A549 (cell line): Measurements from ENCODE around the gene NECTIN1. TPM values are rescaled to one million over a fixed set of nuclear protein-coding genes. Genes with fewer than 3 reads are reported as not detected.

Experiments used
- ATAC-seq, 2 experiments: fragments of 200-7000 bp in 1 of 2; fragments of >200 bp in 1 of 2; cut with Nextera tagmentation in 1 of 2; cut with Tn5 transposase in 1 of 2; 3 replicates each; pipeline versions ENCODE4 v1.8.0 to v1.9.1; 2018 to 2020; ENCODE audit warnings: mild to moderate bottlenecking in 1 of 2, moderate library complexity in 1 of 2
- CTCF ChIA-PET: fragments of 300-600 bp; sonication (Branson Sonifier 250); formaldehyde crosslinking; extraction: SDS; loops from one replicate; lab custom pipeline; 2021; ENCODE audit warnings: antibody characterized with exemption, inconsistent platforms; lab: Yijun Ruan, JAX
- POLR2A ChIA-PET: fragments of 350-600 bp; formaldehyde crosslinking; extraction: SDS; loops from one replicate; lab custom pipeline; 2021; ENCODE audit warnings: antibody characterized with exemption, inconsistent platforms; lab: Yijun Ruan, JAX
- DNase-seq, 2 experiments: peaks; one replicate each; pipeline versions ENCODE4 v3.0.0 to v3.0.0-alpha.2; 2011 to 2016; ENCODE audit warnings: low read depth in 1 of 2, low spot score in 1 of 2
- FAIRE-seq: peaks from 2 replicates; lab custom pipeline; 2011; peaks lifted over from hg19 to GRCh38; lab: Jason Lieb, UNC
- H3K27ac ChIP-seq, 2 experiments: fragments of >200 bp; sonication (Bioruptor Twin); formaldehyde crosslinking; 3 replicates each; pipeline ENCODE4 v1.5.1; 2016 to 2017
- H3K4me1 ChIP-seq: fragments of >200 bp; sonication (Bioruptor Twin); formaldehyde crosslinking; 3 replicates; pipeline ENCODE4 v1.6.1; 2016
- H3K4me2 ChIP-seq: fragments of >200 bp; sonication (Bioruptor Twin); formaldehyde crosslinking; 3 replicates; pipeline ENCODE4 v1.6.1; 2016
- H3K4me3 ChIP-seq: fragments of >200 bp; sonication (Bioruptor Twin); formaldehyde crosslinking; 3 replicates; pipeline ENCODE4 v1.5.1; 2016
- H3K9me3 ChIP-seq: fragments of >200 bp; sonication (Bioruptor Twin); formaldehyde crosslinking; 3 replicates; pipeline ENCODE4 v1.6.1; 2016
- CEBPB ChIP-seq, 2 experiments: fragments of >200 bp in 1 of 2; sonication (Bioruptor Twin) in 1 of 2; formaldehyde crosslinking in 1 of 2; IDR thresholded peaks; 2 replicates each; pipeline ENCODE4 v1.6.1; 2012 to 2016
- EHF ChIP-seq: fragments of 250-450 bp; sonication (Bioruptor Pico); IDR thresholded peaks from 2 replicates; pipeline ENCODE4 v1.5.0; 2020; ENCODE audit warnings: mild to moderate bottlenecking
- EHMT2 ChIP-seq: fragments of 200-600 bp; sonication (generic); IDR thresholded peaks from 2 replicates; pipeline ENCODE4 v1.6.1; 2016; ENCODE audit warnings: antibody characterized with exemption, low read depth, mild to moderate bottlenecking, moderate library complexity
- FOSL2 ChIP-seq, 2 experiments: fragments of 450-650 bp in 1 of 2; fragments of >200 bp in 1 of 2; sonication (Bioruptor Twin) in 1 of 2; formaldehyde crosslinking; IDR thresholded peaks; 2 replicates each; pipeline versions ENCODE4 v1.5.0 to v1.6.1; 2016 to 2020; ENCODE audit warnings: mild to moderate bottlenecking in 1 of 2, moderate library complexity in 1 of 2
- GATA3 ChIP-seq: IDR thresholded peaks from 2 replicates; pipeline ENCODE4 v1.6.1; 2012; ENCODE audit warnings: borderline replicate concordance
- HOXA7 ChIP-seq: fragments of 250-450 bp; sonication (Bioruptor Pico); IDR thresholded peaks from 2 replicates; pipeline ENCODE4 v1.5.0; 2020; ENCODE audit warnings: mild to moderate bottlenecking, moderate library complexity
- KDM5A ChIP-seq: fragments of 200-600 bp; sonication (generic); IDR thresholded peaks from 2 replicates; pipeline ENCODE4 v1.6.1; 2016; ENCODE audit warnings: antibody characterized with exemption, mild to moderate bottlenecking
- MAZ ChIP-seq: fragments of 150-350 bp; IDR thresholded peaks from 2 replicates; pipeline ENCODE4 v1.6.1; 2014; ENCODE audit warnings: antibody characterized with exemption, low read depth, low read length, borderline replicate concordance
- MYC ChIP-seq: IDR thresholded peaks from 2 replicates; pipeline ENCODE4 v1.6.1; 2012; ENCODE audit warnings: mild to moderate bottlenecking, inconsistent platforms, low read length, improper control_type of control experiment, borderline replicate concordance
- NPAS2 ChIP-seq: fragments of 250-450 bp; sonication (Bioruptor Pico); IDR thresholded peaks from 2 replicates; pipeline ENCODE4 v1.8.0; 2022; ENCODE audit warnings: mild to moderate bottlenecking, moderate library complexity, borderline replicate concordance
- NR3C1 ChIP-seq: fragments of >200 bp; sonication (Bioruptor Twin); formaldehyde crosslinking; IDR thresholded peaks from 3 replicates; pipeline ENCODE4 v1.6.1; 2017
- POLR2AphosphoS2 ChIP-seq: conservative IDR thresholded peaks from 2 replicates; pipeline ENCODE4 v1.6.1; 2012; ENCODE audit warnings: low read length, improper control_type of control experiment, inconsistent platforms
- RAD21 ChIP-seq, 2 experiments: fragments of >200 bp in 1 of 2; sonication (Bioruptor Twin) in 1 of 2; formaldehyde crosslinking in 1 of 2; IDR thresholded peaks in 1 of 2; conservative IDR thresholded peaks in 1 of 2; 2 replicates in 1 of 2; 3 replicates in 1 of 2; pipeline ENCODE4 v1.6.1; 2012 to 2018; ENCODE audit warnings: inconsistent platforms in 1 of 2
- RCOR1 ChIP-seq: fragments of 150-350 bp; IDR thresholded peaks from 2 replicates; pipeline ENCODE4 v1.6.1; 2014; ENCODE audit warnings: antibody characterized with exemption, low read length, low read depth
- ZNF302 ChIP-seq: fragments of 250-450 bp; sonication (Bioruptor Pico); IDR thresholded peaks from 2 replicates; pipeline ENCODE4 v1.9.0; 2021; ENCODE audit warnings: inconsistent platforms, mild to moderate bottlenecking, moderate library complexity
- WGBS: methylation state at CpG from one replicate; pipeline ENCODE4 v1.1.6; 2017; ENCODE audit errors: missing lambda C conversion rate; 5-methylcytosine and 5-hydroxymethylcytosine counted together
- polyA plus RNA-seq, 4 experiments: library from polyadenylated mRNA; depleted of rRNA in 3 of 4; stranded (reverse); fragments of >200 nt; fragmentation: RNase III in 1 of 4; extraction: RNeasy Plus Mini Kit Qiagen cat#74134 plus additional on column Dnase treatment in 1 of 4; gene quantifications; 2 replicates in 3 of 4; 3 replicates in 1 of 4; pipeline ENCODE4 v1.2.3, GENCODE V29; 2011 to 2017
- TF ChIP-seq, protein P1 (sequence below): IDR thresholded peaks from 2 replicates; pipeline ENCODE4 v1.6.1; 2012
- TF ChIP-seq, protein P2 (sequence below): fragments of 250-450 bp; sonication (Bioruptor Pico); IDR thresholded peaks from 2 replicates; pipeline ENCODE4 v1.5.0; 2021; ENCODE audit warnings: mild to moderate bottlenecking, moderate library complexity, borderline replicate concordance
- TF ChIP-seq, protein P3 (sequence below): fragments of 450-650 bp; IDR thresholded peaks from 2 replicates; pipeline ENCODE4 v1.6.1; 2014; ENCODE audit warnings: antibody characterized with exemption
- TF ChIP-seq, protein P4 (sequence below): IDR thresholded peaks from 2 replicates; pipeline ENCODE4 v1.6.1; 2012
- TF ChIP-seq, protein P5 (sequence below): fragments of >200 bp; sonication (Bioruptor Twin); formaldehyde crosslinking; IDR thresholded peaks from 3 replicates; pipeline ENCODE4 v1.6.1; 2016
- TF ChIP-seq, protein P6 (sequence below): fragments of >200 bp; sonication (Bioruptor Twin); formaldehyde crosslinking; IDR thresholded peaks from 3 replicates; pipeline ENCODE4 v1.5.1; 2016
- TF ChIP-seq, protein P7 (sequence below): IDR thresholded peaks from 2 replicates; pipeline ENCODE4 v1.6.1; 2012; ENCODE audit warnings: low read depth, borderline replicate concordance
- TF ChIP-seq, protein P8 (sequence below): fragments of 200-600 bp; sonication (generic); IDR thresholded peaks from 2 replicates; pipeline ENCODE4 v1.6.1; 2016; ENCODE audit warnings: antibody characterized with exemption, mild to moderate bottlenecking, moderate library complexity

NECTIN1 gene
- polyA plus RNA-seq, 2 of the 4 experiments (the other 2 are of a cell fraction) = 2.2 to 5.5 TPM

DNA sequence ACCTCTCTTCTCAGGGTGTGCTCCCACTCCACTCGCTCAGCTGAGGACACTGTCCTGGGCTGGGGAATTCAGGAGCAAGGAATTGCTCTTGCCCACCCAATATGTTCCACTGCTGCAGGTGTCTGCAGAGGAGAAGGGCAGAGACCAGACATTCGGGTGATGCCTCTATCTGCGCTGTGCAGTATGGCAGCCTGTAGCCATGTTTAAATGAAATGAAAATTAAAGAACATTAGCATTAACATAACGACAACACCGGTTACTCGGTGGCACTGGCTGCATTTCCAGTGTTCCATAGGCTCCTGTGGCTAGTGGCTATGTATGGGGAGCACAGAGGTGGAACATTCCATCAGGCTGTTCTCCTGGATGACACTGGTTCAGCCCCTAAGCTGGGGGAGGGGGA is 104.4 kb downstream of the NECTIN1 start:
- Histone ChIP-seq H3K4me1 (no peaks in the 10 kb centered on the region), H3K4me2 (no peak overlapping the region), H3K27ac (no peak overlapping the region), H3K9me3 (no peaks in the 10 kb centered on the region), H3K4me3 (no peak overlapping the region)
- no peak for TF ChIP-seq HOXA7
- no peak for TF ChIP-seq POLR2AphosphoS2
- TF ChIP-seq, protein P1, sequence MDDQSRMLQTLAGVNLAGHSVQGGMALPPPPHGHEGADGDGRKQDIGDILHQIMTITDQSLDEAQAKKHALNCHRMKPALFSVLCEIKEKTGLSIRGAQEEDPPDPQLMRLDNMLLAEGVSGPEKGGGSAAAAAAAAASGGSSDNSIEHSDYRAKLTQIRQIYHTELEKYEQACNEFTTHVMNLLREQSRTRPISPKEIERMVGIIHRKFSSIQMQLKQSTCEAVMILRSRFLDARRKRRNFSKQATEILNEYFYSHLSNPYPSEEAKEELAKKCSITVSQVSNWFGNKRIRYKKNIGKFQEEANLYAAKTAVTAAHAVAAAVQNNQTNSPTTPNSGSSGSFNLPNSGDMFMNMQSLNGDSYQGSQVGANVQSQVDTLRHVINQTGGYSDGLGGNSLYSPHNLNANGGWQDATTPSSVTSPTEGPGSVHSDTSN = no peak
- no peak for TF ChIP-seq EHMT2
- TF ChIP-seq EHF (CRISPR knock-in tag) = no peak
- no peak for TF ChIP-seq NPAS2
- TF ChIP-seq, protein P2, sequence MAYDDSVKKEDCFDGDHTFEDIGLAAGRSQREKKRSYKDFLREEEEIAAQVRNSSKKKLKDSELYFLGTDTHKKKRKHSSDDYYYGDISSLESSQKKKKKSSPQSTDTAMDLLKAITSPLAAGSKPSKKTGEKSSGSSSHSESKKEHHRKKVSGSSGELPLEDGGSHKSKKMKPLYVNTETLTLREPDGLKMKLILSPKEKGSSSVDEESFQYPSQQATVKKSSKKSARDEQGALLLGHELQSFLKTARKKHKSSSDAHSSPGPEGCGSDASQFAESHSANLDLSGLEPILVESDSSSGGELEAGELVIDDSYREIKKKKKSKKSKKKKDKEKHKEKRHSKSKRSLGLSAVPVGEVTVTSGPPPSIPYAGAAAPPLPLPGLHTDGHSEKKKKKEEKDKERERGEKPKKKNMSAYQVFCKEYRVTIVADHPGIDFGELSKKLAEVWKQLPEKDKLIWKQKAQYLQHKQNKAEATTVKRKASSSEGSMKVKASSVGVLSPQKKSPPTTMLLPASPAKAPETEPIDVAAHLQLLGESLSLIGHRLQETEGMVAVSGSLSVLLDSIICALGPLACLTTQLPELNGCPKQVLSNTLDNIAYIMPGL (CRISPR knock-in tag) = no peak
- TF ChIP-seq MYC = no peak
- no peak for TF ChIP-seq ZNF302
- TF ChIP-seq NR3C1 = no peak
- TF ChIP-seq MAZ = no peak
- TF ChIP-seq FOSL2 (IDR thresholded peaks at IDR 0.05) = no peak
- no peak for TF ChIP-seq FOSL2 (CRISPR knock-in tag; IDR thresholded peaks at IDR 0.05)
- TF ChIP-seq, protein P3, sequence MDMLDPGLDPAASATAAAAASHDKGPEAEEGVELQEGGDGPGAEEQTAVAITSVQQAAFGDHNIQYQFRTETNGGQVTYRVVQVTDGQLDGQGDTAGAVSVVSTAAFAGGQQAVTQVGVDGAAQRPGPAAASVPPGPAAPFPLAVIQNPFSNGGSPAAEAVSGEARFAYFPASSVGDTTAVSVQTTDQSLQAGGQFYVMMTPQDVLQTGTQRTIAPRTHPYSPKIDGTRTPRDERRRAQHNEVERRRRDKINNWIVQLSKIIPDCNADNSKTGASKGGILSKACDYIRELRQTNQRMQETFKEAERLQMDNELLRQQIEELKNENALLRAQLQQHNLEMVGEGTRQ = no peak
- TF ChIP-seq, protein P4, sequence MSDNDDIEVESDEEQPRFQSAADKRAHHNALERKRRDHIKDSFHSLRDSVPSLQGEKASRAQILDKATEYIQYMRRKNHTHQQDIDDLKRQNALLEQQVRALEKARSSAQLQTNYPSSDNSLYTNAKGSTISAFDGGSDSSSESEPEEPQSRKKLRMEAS = no peak
- WGBS = 79% methylated on average over 5 of the region's 6 CpGs
- ChIA-PET CTCF (interaction anchor here (0.6 to 3.3 kb wide), 12 partner anchors 8 to 484 kb away, joined by 3 to 12 read pairs (median 3); no protein-coding TSS in a partner anchor), POLR2A (no interaction called here)
- FAIRE-seq (no peak), ATAC-seq (peak; percentile 41 to 52; a peak in 3 of 6 replicates), DNase-seq (no peak)

DNA sequence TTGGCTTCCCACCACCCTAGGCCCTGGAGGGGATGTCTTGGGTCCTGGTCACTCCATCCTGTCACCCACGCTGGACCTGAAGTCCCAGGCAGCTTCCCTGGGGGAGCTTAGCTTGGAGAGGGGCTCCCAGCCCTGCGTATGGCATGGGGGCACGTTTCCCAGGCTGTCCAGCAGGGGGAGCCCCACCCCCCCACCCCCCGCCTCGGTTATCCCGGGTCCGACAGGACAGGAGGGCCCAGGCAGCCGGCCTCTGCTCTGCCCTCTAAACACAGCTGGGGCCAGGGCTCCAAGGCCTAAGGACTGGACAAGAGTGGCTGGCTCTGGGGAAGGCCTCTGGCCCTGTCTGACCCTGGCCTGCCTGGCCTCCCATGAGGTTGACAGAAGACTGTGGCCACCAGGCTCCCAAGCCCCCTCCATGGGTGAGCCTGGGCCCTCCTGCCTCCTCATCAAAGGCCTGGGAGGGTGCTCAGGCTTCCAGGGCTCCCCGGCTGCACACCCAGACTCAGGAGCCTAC is 104.8 kb downstream of the NECTIN1 start:
- POLR2A ChIA-PET = no interaction called here
- H3K9me3 ChIP-seq = no peaks in the 10 kb centered on the region
- no peak for FAIRE-seq
- CTCF ChIA-PET = interaction anchor here (0.6 to 3.3 kb wide), 13 partner anchors 11 to 484 kb away, joined by 3 to 12 read pairs (median 3); no protein-coding TSS in a partner anchor
- ATAC-seq = peak; percentile 48 to 65; a peak in 5 of 6 replicates
- no peak overlapping the region for H3K4me2 ChIP-seq
- no peaks in the 10 kb centered on the region for H3K4me1 ChIP-seq
- WGBS = no CpG with 5 or more reads among the region's 9 CpGs
- no peak overlapping the region for H3K27ac ChIP-seq
- peak in 1 of 2 experiments; percentile 36 for DNase-seq
- no peak overlapping the region for H3K4me3 ChIP-seq
- TF ChIP-seq, protein P5, sequence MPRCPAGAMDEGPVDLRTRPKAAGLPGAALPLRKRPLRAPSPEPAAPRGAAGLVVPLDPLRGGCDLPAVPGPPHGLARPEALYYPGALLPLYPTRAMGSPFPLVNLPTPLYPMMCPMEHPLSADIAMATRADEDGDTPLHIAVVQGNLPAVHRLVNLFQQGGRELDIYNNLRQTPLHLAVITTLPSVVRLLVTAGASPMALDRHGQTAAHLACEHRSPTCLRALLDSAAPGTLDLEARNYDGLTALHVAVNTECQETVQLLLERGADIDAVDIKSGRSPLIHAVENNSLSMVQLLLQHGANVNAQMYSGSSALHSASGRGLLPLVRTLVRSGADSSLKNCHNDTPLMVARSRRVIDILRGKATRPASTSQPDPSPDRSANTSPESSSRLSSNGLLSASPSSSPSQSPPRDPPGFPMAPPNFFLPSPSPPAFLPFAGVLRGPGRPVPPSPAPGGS = no peak
- TF ChIP-seq EHF (CRISPR knock-in tag) (no peak), RCOR1 (no peak), GATA3 (no peak), KDM5A (no peak), RAD21 (conservative IDR thresholded peaks at IDR 0.05 in 1 of 2, IDR thresholded peaks at IDR 0.05 in 1 of 2) (peak; percentile 6 to 10; a peak in 1 of 5 replicates), CEBPB (IDR thresholded peaks at IDR 0.05) (no peak)
- TF ChIP-seq, protein P6, sequence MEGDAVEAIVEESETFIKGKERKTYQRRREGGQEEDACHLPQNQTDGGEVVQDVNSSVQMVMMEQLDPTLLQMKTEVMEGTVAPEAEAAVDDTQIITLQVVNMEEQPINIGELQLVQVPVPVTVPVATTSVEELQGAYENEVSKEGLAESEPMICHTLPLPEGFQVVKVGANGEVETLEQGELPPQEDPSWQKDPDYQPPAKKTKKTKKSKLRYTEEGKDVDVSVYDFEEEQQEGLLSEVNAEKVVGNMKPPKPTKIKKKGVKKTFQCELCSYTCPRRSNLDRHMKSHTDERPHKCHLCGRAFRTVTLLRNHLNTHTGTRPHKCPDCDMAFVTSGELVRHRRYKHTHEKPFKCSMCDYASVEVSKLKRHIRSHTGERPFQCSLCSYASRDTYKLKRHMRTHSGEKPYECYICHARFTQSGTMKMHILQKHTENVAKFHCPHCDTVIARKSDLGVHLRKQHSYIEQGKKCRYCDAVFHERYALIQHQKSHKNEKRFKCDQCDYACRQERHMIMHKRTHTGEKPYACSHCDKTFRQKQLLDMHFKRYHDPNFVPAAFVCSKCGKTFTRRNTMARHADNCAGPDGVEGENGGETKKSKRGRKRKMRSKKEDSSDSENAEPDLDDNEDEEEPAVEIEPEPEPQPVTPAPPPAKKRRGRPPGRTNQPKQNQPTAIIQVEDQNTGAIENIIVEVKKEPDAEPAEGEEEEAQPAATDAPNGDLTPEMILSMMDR = peak; percentile 41; the same call in 2 of the 3 replicates
- TF ChIP-seq, protein P7, sequence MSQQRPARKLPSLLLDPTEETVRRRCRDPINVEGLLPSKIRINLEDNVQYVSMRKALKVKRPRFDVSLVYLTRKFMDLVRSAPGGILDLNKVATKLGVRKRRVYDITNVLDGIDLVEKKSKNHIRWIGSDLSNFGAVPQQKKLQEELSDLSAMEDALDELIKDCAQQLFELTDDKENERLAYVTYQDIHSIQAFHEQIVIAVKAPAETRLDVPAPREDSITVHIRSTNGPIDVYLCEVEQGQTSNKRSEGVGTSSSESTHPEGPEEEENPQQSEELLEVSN = no peak
- TF ChIP-seq, protein P8, sequence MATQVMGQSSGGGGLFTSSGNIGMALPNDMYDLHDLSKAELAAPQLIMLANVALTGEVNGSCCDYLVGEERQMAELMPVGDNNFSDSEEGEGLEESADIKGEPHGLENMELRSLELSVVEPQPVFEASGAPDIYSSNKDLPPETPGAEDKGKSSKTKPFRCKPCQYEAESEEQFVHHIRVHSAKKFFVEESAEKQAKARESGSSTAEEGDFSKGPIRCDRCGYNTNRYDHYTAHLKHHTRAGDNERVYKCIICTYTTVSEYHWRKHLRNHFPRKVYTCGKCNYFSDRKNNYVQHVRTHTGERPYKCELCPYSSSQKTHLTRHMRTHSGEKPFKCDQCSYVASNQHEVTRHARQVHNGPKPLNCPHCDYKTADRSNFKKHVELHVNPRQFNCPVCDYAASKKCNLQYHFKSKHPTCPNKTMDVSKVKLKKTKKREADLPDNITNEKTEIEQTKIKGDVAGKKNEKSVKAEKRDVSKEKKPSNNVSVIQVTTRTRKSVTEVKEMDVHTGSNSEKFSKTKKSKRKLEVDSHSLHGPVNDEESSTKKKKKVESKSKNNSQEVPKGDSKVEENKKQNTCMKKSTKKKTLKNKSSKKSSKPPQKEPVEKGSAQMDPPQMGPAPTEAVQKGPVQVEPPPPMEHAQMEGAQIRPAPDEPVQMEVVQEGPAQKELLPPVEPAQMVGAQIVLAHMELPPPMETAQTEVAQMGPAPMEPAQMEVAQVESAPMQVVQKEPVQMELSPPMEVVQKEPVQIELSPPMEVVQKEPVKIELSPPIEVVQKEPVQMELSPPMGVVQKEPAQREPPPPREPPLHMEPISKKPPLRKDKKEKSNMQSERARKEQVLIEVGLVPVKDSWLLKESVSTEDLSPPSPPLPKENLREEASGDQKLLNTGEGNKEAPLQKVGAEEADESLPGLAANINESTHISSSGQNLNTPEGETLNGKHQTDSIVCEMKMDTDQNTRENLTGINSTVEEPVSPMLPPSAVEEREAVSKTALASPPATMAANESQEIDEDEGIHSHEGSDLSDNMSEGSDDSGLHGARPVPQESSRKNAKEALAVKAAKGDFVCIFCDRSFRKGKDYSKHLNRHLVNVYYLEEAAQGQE = no peak
